Measurements from ENCODE around the gene WDR73. TPM values are rescaled to one million over a fixed set of nuclear protein-coding genes. Genes with fewer than 3 reads are reported as not detected.
A peak's percentile ranks its signal among the peaks of the same experiment; 100 is the strongest.

Gene WDR73
- total and polyA plus RNA-seq, 2 of the 8 experiments (the other 6 are each of a cell fraction or from before 2014, with no cell fraction given) = 22.7 to 23.1 TPM

- TF ChIP-seq SUZ12 (IDR thresholded peaks at IDR 0.05; ENCODE audit: low read length) (no peak), SRF (IDR thresholded peaks at IDR 0.05; ENCODE audit: low read depth, low read length) (no peak), JUND (IDR thresholded peaks at IDR 0.05; ENCODE audit: low read length) (no peak), CHD1 (IDR thresholded peaks at IDR 0.05; ENCODE audit: low read depth, low read length) (no peak), TAF1 (IDR thresholded peaks at IDR 0.05; ENCODE audit: low read depth, low read length) (peak; percentile 79), CTBP2 (IDR thresholded peaks at IDR 0.05; ENCODE audit: borderline replicate concordance, insufficient read depth, insufficient read length, low read length) (no peak), EGR1 (IDR thresholded peaks at IDR 0.05; ENCODE audit: borderline replicate concordance, low read depth, low read length) (no peak), KDM1A (IDR thresholded peaks at IDR 0.05; ENCODE audit: borderline replicate concordance, low read length) (no peak), TCF12 (IDR thresholded peaks at IDR 0.05; ENCODE audit: low read depth, low read length) (no peak), GABPA (IDR thresholded peaks at IDR 0.05; ENCODE audit: borderline replicate concordance, insufficient read depth, low read length) (peak; percentile 88; the same call in 1 of the 2 replicates), ATF3 (IDR thresholded peaks at IDR 0.05; ENCODE audit: insufficient read depth, low read depth, low read length) (no peak), MAX (IDR thresholded peaks at IDR 0.05) (peak; percentile 32; the same call in 1 of the 2 replicates), E2F6 (IDR thresholded peaks at IDR 0.05) (no peak), CEBPB (IDR thresholded peaks at IDR 0.05; ENCODE audit: low read depth, low read length) (no peak), SIN3A (conservative IDR thresholded peaks at IDR 0.05 in 1 of 2, IDR thresholded peaks at IDR 0.05 in 1 of 2; ENCODE audit: low read depth in 1 of 2, low read length in 2 of 2) (peak in 1 of 2 experiments; percentile 95; a peak in 3 of 4 replicates), NRF1 (IDR thresholded peaks at IDR 0.05; ENCODE audit: low read depth, low read length) (no peak), POLR2A (IDR thresholded peaks at IDR 0.05; ENCODE audit: control extremely low read depth in 1 of 2, low read depth in 2 of 2, low read length in 2 of 2) (peak; percentile 62 to 71; a peak in 2 of 3 replicates), FOSL1 (IDR thresholded peaks at IDR 0.05; ENCODE audit: insufficient read depth, low read depth, low read length) (no peak), TBP (IDR thresholded peaks at IDR 0.05; ENCODE audit: low read depth, low read length) (peak; percentile 57), TAF7 (optimal IDR thresholded peaks at IDR 0.05; ENCODE audit: borderline replicate concordance, low read depth, low read length) (no peak), POU5F1 (IDR thresholded peaks at IDR 0.05; ENCODE audit: low read depth, low read length) (no peak), YY1 (IDR thresholded peaks at IDR 0.05; ENCODE audit: low read depth, low read length) (no peak), RXRA (IDR thresholded peaks at IDR 0.05; ENCODE audit: insufficient read depth, low read depth, low read length) (no peak), SP4 (IDR thresholded peaks at IDR 0.05; ENCODE audit: low read length) (0 out of 2 replicates have a peak, but pooled peaks have one; percentile 55)
Observed at GRCh38 chr15:84653910-84654688, at the start of gene WDR73 (continued).
